ENCODE results near the gene CSTF1.

DNA sequence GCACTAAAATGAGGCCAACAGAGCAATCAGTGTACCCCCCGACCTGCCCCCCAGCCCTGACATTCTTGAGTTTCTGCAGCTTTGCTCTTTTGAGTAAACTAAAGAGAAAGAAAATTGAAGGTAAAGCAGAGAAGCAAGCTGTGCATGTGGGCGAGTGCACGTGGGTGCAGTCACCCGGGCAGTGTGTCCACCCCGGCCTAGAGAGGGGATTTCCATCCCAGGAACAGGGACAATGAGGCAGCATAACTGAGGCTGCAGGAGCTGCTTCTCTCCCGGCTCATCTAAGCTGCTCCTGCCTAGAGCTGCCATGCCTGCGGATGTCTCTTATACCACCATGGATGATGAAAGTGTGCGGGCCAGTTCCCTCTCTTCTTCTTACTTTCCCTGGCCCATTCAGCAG is 36.4 kb downstream of the CSTF1 start:
- TF ChIP-seq POLR2A (IDR thresholded peaks at IDR 0.05) = no peak
- no peak for TF ChIP-seq POLR2AphosphoS5 (IDR thresholded peaks at IDR 0.05)
- no peak for TF ChIP-seq CTCF (IDR thresholded peaks at IDR 0.05)
- TF ChIP-seq EP300 (IDR thresholded peaks at IDR 0.05) = no peak

All from suprapubic skin (tissue), 4 donors.